Mesodermal cell (in vitro differentiated cells): Measurements from ENCODE around the gene SNX19.

Experiments
- H3K27ac ChIP-seq: 2 replicates; pipeline ENCODE4 v1.7.0; 2013; ENCODE audit warnings: mild to moderate bottlenecking, low read depth, low read length, moderate library complexity; ENCODE audit not compliant: severe bottlenecking
- H3K36me3 ChIP-seq: 2 replicates; pipeline ENCODE4 v1.7.1; 2013; ENCODE audit warnings: mild to moderate bottlenecking, low read length, moderate library complexity; ENCODE audit not compliant: control insufficient read depth, insufficient read depth
- H3K4me1 ChIP-seq: one replicate; pipeline ENCODE4 v1.7.1; 2013; ENCODE audit warnings: mild to moderate bottlenecking, low read length; ENCODE audit not compliant: insufficient read depth, control insufficient read depth, poor library complexity, severe bottlenecking
- H3K4me3 ChIP-seq: 2 replicates; pipeline ENCODE4 v1.7.0; 2013; ENCODE audit warnings: low read length, control low read depth, mild to moderate bottlenecking; ENCODE audit not compliant: insufficient read depth, poor library complexity, severe bottlenecking; ENCODE audit errors: extremely low read depth
- H3K9me3 ChIP-seq: 2 replicates; pipeline ENCODE4 v1.7.1; 2013; ENCODE audit warnings: mild to moderate bottlenecking, low read length, moderate library complexity; ENCODE audit not compliant: control insufficient read depth
- WGBS, 2 experiments: methylation state at CpG; one replicate each; pipeline ENCODE4 v1.1.5; 2013; ENCODE audit warnings: missing lambda C conversion rate in 2 of 2; ENCODE audit not compliant: insufficient coverage in 2 of 2; 5-methylcytosine and 5-hydroxymethylcytosine counted together

The SNX19 gene

GRCh38 chr11:130847517-130847916 is 68.8 kb downstream of the SNX19 start:
- Histone ChIP-seq H3K4me1 (no peaks in the 10 kb centered on the region), H3K36me3 (no peaks in the 10 kb centered on the region), H3K4me3 (no peak overlapping the region), H3K27ac (no peak overlapping the region), H3K9me3 (peaks cover 12% of the 10 kb centered on the region)
- 78 to 98% methylated on average over 6 of the region's 8 CpGs for WGBS, 2 experiments

- no peak overlapping the region for H3K27ac ChIP-seq
- peaks cover 12% of the 10 kb centered on the region for H3K9me3 ChIP-seq
- H3K4me3 ChIP-seq, result no peak overlapping the region
- 82% methylated on average over 2 of the region's 2 CpGs; no CpG with 5 or more reads in 1 of the 2 experiments for WGBS, 2 experiments
- no peaks in the 10 kb centered on the region for H3K36me3 ChIP-seq
- no peaks in the 10 kb centered on the region for H3K4me1 ChIP-seq
These were observed 69.7 kb downstream of the SNX19 start for GRCh38 chr11:130846606-130847005.

DNA sequence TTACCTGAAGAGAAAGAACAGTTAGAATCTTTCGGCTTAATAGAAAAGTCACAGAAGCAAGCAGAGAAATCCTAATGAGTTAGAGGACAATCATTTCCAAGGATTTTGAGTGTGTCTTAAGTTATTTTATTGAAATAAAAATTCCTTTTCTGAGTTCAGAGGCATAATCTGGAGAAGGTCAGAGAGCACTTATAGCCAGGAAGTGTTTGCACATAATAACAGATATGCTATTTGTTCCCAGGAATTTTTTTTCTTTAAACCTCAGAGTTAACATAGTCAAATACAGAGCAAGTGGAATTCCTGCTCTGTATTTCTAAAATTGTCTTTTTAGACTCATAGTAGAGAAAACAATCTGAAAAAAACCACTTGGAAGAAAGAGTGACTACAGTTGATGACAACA is 74.3 kb downstream of the SNX19 start:
- Histone ChIP-seq H3K4me3 (no peak overlapping the region), H3K4me1 (no peaks in the 10 kb centered on the region), H3K27ac (no peak overlapping the region), H3K36me3 (no peaks in the 10 kb centered on the region), H3K9me3 (peaks cover 3% of the 10 kb centered on the region)
- no CpG with 5 or more reads among the region's 1 CpG for WGBS, 2 experiments

DNA sequence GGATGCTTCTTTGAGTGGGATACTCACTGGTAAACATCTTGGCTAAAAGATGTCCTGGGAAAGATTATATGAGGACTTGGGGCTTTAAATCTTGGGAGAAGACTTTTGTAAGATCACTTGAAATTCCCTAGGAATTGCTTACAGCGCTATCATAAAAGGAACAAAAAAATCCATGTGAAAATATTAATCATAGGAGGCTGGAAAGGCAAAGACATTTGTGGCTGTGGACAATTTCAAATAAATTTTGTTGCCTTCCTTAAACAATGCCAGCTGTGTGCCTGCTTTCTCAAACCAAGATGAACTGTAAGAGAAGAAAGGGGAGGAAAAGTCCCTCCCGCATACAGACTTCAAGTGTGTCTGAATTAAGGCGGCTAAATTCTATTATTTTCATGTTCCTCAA is 75.6 kb downstream of the SNX19 start:
- no CpG with 5 or more reads among the region's 3 CpGs for WGBS, 2 experiments
- H3K4me3 ChIP-seq, result no peak overlapping the region
- H3K27ac ChIP-seq, result no peak overlapping the region

GRCh38 chr11:130839981-130840666 is 76.2 kb downstream of the SNX19 start:
- Histone ChIP-seq H3K9me3 (no peaks in the 10 kb centered on the region), H3K36me3 (no peaks in the 10 kb centered on the region), H3K4me3 (no peak overlapping the region), H3K4me1 (no peaks in the 10 kb centered on the region), H3K27ac (no peak overlapping the region)
- WGBS, 2 experiments, result 85 to 93% methylated on average over 2 of the region's 3 CpGs

More for the DNA sequence above, 75.6 kb downstream of the SNX19 start:
- H3K4me1 ChIP-seq, result no peaks in the 10 kb centered on the region
- no peaks in the 10 kb centered on the region for H3K36me3 ChIP-seq
- H3K9me3 ChIP-seq, result no peaks in the 10 kb centered on the region

DNA sequence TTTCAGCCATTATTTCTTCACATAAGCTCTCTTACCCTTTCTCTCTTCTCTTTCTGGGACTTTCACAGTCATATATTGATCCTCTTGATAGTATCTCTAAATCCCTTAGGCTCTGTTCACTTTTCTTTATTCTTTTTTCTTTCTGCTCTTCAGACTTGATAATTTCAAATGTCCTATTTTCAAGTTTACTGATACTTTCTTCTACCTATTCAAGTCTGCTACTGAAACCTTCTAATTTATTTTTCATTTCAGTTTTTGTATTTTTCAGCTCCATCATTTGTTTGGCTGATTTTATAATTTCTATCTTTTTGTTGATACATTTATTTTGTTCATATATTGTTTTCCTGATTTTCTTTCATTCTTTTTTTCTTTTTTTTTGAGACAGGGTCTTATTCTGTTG is 79.1 kb downstream of the SNX19 start:
- H3K4me3 ChIP-seq, result no peak overlapping the region
- H3K27ac ChIP-seq, result no peak overlapping the region
- no peaks in the 10 kb centered on the region for H3K4me1 ChIP-seq
- H3K36me3 ChIP-seq, result no peaks in the 10 kb centered on the region
- H3K9me3 ChIP-seq, result no peaks in the 10 kb centered on the region

DNA sequence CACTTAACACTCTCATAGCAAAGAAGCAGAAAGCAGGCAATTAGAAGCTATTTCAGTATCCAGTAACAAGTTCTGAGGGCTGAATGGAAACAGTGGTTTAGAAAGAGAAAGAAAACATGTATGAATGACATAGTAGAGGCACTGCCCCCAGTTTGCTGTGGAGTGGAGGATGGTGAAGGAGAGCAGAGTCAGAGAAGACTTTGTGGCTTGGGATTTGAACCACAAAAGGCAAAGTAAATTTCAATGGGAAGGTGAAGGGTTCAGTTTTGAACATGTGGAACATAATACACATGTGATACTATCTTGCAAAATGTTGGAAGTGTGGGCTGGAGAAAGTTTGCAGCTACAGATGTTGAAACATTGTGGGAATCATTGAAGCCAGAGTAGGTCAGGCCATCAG is 81.4 kb downstream of the SNX19 start:
- no peak overlapping the region for H3K27ac ChIP-seq

GRCh38 chr11:130832566-130833425 is 83.5 kb downstream of the SNX19 start:
- Histone ChIP-seq H3K27ac (no peak overlapping the region), H3K36me3 (no peaks in the 10 kb centered on the region), H3K4me3 (no peak overlapping the region), H3K9me3 (no peaks in the 10 kb centered on the region), H3K4me1 (peaks cover 3% of the 10 kb centered on the region)
- 88 to 96% methylated on average over 4 to 8 of the region's 9 CpGs for WGBS, 2 experiments

More for the DNA sequence above, 81.4 kb downstream of the SNX19 start:
- no peak overlapping the region for H3K4me3 ChIP-seq
- no peaks in the 10 kb centered on the region for H3K9me3 ChIP-seq
- H3K36me3 ChIP-seq, result no peaks in the 10 kb centered on the region
- H3K4me1 ChIP-seq, result no peaks in the 10 kb centered on the region

GRCh38 chr11:130831976-130832375 is 84.3 kb downstream of the SNX19 start:
- H3K9me3 ChIP-seq, result no peaks in the 10 kb centered on the region
- H3K4me3 ChIP-seq, result no peak overlapping the region
- WGBS, 2 experiments, result 85 to 92% methylated on average over 7 to 8 of the region's 9 CpGs
- H3K27ac ChIP-seq, result no peak overlapping the region
- peaks cover 7% of the 10 kb centered on the region for H3K4me1 ChIP-seq
- H3K36me3 ChIP-seq, result no peaks in the 10 kb centered on the region

GRCh38 chr11:130831506-130831905 is 84.8 kb downstream of the SNX19 start:
- no peak overlapping the region for H3K4me3 ChIP-seq
- 80% methylated on average over 1 of the region's 7 CpGs; no CpG with 5 or more reads in 1 of the 2 experiments for WGBS, 2 experiments
- peaks cover 7% of the 10 kb centered on the region for H3K4me1 ChIP-seq
- no peak overlapping the region for H3K27ac ChIP-seq
- H3K9me3 ChIP-seq, result no peaks in the 10 kb centered on the region
- H3K36me3 ChIP-seq, result no peaks in the 10 kb centered on the region

GRCh38 chr11:130830566-130830965 is 85.7 kb downstream of the SNX19 start:
- no peaks in the 10 kb centered on the region for H3K9me3 ChIP-seq
- no peak overlapping the region for H3K27ac ChIP-seq
- H3K4me3 ChIP-seq, result no peak overlapping the region
- no peaks in the 10 kb centered on the region for H3K36me3 ChIP-seq
- 100% methylated on average over 2 to 4 of the region's 6 CpGs for WGBS, 2 experiments
- H3K4me1 ChIP-seq, result peaks cover 7% of the 10 kb centered on the region
